IPS-15b (cell line): ENCODE data around the gene DGKG.

Experiments used
- H3K27me3 ChIP-seq: one replicate; pipeline ENCODE4 v1.6.1; 2013; ENCODE audit warnings: low read length; ENCODE audit not compliant: control insufficient read depth, insufficient read depth
- H3K36me3 ChIP-seq: one replicate; pipeline ENCODE4 v1.6.1; 2013; ENCODE audit warnings: low read length; ENCODE audit not compliant: control insufficient read depth, insufficient read depth
- H3K4me1 ChIP-seq: one replicate; pipeline ENCODE4 v1.6.1; 2013; ENCODE audit warnings: mild to moderate bottlenecking, low read length; ENCODE audit not compliant: control insufficient read depth, insufficient read depth
- H3K4me3 ChIP-seq: one replicate; pipeline ENCODE4 v1.5.1; 2013; ENCODE audit warnings: low read depth, low read length
- H3K9ac ChIP-seq: one replicate; pipeline ENCODE4 v1.6.1; 2013; ENCODE audit warnings: low read depth, mild to moderate bottlenecking, low read length
- H3K9me3 ChIP-seq: one replicate; pipeline ENCODE4 v1.6.1; 2013; ENCODE audit warnings: mild to moderate bottlenecking, low read length; ENCODE audit not compliant: control insufficient read depth, insufficient read depth

DGKG gene

DNA sequence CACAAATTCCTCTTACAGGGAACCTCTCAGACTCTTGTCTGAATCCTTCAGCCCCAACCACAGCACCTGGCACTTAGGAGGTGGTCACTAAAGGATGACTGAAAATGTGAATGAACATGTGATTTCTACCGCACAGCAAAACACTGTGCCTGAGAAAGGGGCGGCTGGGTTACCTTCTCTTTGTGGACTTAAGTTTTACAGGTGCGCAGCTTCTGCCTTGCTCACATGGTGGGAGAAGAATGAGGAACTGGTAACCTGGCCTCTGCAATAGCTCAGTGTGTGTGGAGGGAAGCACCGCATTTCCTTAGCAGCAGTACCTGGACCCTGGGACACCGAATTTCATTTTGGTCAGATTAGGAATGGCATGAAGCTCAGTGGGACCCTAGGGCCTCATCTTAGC lies 243.3 kb downstream of the DGKG start:
- no peak overlapping the region for H3K9ac ChIP-seq
- no peaks in the 10 kb centered on the region for H3K36me3 ChIP-seq
- peaks cover 12% of the 10 kb centered on the region for H3K4me1 ChIP-seq
- no peak overlapping the region for H3K4me3 ChIP-seq
- no peaks in the 10 kb centered on the region for H3K9me3 ChIP-seq
- peaks cover 78% of the 10 kb centered on the region for H3K27me3 ChIP-seq

DNA sequence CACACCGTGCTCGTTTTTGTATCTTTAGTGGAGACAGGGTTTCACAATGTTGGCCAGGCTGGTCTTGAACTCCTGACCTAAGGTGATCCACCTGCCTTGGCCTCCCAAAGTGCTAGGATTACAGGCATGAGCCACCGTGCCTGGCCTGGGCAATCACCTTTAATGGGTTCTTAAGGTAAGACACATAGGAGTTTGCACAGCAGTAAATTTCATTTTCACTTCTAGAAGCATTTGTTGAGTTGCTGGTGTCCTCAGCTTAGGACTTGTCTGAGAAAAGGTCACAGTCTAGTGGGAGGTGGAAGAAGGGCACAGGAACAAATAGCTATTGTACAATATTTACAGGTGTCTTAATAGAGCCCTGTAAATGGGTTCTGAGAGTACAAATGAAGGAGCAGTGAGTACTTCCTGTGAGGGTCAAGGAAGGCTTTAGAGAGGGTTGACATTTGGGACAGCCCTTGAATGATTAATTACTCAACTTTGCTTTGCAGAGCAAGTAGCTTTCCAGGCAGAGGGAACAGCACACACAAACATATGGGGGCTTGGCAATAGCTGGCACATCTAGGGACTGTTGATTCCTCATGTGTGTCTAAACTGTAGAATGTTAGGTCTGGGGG lies 244.4 kb downstream of the DGKG start:
- H3K9me3 ChIP-seq: no peaks in the 10 kb centered on the region
- H3K4me1 ChIP-seq: peaks cover 12% of the 10 kb centered on the region
- H3K36me3 ChIP-seq: no peaks in the 10 kb centered on the region
- H3K27me3 ChIP-seq: peaks cover 89% of the 10 kb centered on the region
- H3K9ac ChIP-seq: no peak overlapping the region
- H3K4me3 ChIP-seq: no peak overlapping the region

DNA sequence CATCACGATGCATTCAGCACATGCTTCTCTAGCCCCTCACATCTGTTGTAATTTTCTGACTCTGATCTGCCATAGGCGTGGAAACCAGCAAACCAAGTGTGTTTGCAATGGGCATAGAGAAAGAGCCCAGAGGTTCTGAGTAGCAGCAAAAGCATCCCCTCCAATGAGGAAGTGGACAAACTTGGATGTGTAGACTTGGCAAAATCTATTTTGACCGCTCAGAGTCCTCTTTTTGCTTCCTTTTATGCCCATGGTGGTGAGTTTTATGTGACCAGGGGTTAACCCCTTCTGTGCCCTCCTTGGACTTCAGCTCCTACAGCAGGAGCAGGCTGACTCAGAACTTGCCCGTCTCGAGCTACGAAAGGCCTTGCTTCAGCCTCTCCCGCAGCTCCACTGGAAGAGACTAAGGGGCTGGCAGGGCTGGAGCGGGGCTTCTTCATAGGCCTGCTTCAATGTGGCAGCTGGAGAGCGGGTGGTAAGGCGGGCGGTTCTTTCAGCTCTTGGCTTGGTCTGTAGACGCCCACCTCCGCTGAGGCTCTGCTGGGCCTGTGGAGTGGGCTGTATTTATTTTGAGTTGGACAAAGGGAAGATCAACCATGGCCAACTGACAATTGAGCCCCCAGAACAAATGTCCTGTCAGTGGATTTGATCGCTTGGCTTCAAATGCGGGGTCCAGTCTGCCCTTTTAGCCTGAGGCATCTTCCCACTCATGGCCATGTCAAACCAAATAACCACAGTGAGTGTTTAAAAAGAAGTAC lies 246.6 kb downstream of the DGKG start:
- peaks cover 100% of the 10 kb centered on the region for H3K27me3 ChIP-seq
- H3K4me1 ChIP-seq: peaks cover 7% of the 10 kb centered on the region
- H3K36me3 ChIP-seq: no peaks in the 10 kb centered on the region
- H3K9me3 ChIP-seq: no peaks in the 10 kb centered on the region
- H3K9ac ChIP-seq: no peak overlapping the region
- no peak overlapping the region for H3K4me3 ChIP-seq

DNA sequence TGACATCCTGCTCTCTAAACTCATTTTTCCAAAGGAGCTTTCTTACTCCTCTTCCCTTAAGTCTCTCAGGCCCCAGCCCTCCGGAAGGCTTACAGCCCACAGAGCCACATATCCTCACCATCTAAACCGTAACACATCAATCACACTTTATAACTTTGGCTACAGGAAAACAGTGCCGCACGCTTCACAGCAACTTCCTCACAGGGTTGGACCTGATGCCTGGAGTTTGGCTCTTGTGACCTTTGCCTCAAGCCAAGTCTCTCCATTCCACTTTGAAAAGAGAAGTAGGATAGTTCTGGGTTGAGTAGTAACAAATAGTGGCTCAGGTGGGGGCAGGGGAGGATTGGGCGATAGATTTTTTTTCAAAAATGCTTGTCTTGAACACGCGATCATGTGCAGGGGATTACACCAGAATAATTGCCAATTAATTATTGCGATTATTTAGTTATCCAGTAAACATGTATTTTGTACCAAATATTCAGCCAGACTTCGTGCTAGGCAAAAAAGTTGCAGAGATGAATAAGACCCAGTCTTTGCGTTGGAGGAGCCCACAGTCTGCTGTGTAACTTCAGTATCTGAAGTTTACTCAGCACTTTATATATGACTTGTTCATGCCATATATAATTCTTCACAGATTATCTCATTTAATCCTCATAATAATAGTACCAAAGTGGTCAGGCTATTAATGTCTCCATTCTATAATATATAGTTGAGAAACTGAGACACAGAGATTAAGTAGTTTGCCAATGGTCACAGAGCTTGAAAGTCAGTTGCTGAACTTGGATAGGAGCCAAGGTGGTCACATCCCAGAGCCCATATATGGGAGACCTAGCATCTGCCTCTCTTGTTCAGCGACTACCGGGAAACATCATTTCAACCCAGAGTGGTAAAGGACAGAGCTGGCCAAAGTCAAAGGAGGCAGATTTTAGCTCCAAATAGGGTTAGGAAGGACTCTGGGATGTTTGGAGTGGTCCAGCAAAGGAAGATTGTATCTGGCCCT lies 250.8 kb downstream of the DGKG start:
- H3K9me3 ChIP-seq: no peaks in the 10 kb centered on the region
- peak overlapping the region; percentile 74 for H3K4me3 ChIP-seq
- H3K27me3 ChIP-seq: peaks cover 80% of the 10 kb centered on the region
- peaks cover 9% of the 10 kb centered on the region for H3K4me1 ChIP-seq
- H3K9ac ChIP-seq: no peak overlapping the region
- no peaks in the 10 kb centered on the region for H3K36me3 ChIP-seq

DNA sequence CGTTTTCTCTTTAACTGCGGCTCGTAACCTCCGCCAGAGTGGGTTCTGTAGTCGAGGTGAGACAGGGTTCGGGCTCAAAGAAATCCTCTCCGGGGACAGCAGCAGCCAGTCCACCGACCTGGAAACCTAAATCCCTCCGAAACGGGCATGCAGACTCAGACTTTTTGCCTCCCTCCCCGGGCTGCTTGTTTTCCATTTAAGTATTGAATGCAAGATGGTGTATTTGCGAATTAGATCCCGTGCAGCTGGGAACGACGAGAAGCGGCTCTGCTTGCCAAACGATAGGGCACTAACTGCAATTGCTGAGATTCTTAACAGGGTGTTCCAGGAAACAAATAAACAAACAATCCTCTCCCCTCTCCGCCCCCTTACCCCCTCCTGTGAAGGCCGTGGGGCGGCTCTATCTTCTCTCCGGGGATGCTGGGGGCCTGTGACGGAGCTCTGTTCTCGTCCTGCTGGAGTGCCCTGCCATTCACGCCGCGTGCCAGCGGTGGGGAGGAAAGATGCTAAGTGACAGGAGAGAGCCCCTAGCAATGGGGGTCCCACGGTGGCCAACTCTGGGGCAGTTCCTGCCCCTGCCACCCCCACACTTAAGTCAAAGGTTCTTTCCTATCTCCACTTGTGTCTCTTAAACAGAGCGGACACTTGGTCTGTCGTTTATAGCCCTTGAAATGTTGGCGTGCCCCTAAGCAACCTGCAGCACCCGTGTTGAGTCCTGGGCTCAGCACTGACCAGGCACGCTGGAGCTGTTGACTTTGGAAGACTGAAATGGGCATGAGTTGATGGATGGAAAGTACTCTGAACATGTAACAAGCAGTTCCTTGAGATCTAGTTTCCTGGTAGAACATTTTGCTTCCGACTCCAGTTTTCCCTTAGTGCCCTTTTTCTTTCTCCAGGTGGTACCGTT lies 251.9 kb downstream of the DGKG start:
- peak overlapping the region; percentile 74 for H3K4me3 ChIP-seq
- no peaks in the 10 kb centered on the region for H3K9me3 ChIP-seq
- H3K36me3 ChIP-seq: no peaks in the 10 kb centered on the region
- H3K9ac ChIP-seq: no peak overlapping the region
- peaks cover 9% of the 10 kb centered on the region for H3K4me1 ChIP-seq
- H3K27me3 ChIP-seq: peaks cover 80% of the 10 kb centered on the region

DNA sequence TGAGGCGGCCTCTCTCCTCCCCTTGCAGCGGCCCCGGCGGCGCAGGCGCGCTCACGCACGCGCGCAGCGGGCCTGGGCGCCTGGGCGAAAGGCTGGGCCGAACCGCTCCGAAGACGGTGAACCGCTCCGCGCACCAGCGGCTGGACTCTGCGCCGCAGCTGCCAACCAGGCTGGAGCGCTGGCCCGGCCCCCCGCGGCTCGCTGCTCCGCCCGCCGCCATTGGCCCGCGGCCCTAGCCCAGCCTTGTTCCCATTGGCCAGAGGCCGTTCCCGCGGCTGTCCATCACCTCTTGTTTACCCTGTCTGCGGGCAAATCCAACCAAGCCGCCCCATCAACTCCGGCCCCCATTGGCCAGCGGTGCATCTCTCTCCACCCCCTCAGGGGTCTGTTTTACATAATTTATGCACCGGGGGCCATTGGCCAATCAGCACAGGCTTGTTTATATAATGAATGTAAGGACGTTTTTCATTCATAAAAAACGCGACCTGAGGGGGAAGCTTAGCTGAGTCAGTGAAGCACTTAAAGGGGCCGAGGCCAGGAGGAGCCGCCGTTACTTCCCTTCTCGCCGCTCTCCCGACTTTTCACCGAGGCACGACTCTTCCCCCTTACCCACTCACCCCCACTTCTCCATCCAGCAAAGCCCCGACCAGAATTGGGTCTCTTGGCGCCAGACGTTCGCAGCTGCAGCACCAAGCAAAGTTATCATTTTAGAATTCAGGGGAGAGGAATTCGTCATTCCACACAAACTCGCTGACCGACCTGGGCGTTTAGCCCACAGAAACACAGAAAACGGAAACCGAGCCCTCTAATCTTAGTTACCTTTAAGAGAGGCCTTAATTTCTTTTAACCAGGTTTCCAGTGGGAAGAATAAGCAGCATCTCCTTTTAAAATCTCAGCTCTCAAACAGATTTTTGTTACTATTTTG lies 252.8 kb downstream of the DGKG start, which contains the start of gene ETV5:
ETV5 (minus strand) TSS at position 149 of the 925 bp plus-strand sequence. CDS start 3,221 bp downstream, outside the sequence.
- Histone ChIP-seq H3K9me3 (no peaks in the 10 kb centered on the region), H3K36me3 (no peaks in the 10 kb centered on the region), H3K4me1 (peaks cover 9% of the 10 kb centered on the region), H3K27me3 (peaks cover 80% of the 10 kb centered on the region), H3K4me3 (peak within 1 kb of the TSS; percentile 74), H3K9ac (no peak within 1 kb of the TSS)

DNA sequence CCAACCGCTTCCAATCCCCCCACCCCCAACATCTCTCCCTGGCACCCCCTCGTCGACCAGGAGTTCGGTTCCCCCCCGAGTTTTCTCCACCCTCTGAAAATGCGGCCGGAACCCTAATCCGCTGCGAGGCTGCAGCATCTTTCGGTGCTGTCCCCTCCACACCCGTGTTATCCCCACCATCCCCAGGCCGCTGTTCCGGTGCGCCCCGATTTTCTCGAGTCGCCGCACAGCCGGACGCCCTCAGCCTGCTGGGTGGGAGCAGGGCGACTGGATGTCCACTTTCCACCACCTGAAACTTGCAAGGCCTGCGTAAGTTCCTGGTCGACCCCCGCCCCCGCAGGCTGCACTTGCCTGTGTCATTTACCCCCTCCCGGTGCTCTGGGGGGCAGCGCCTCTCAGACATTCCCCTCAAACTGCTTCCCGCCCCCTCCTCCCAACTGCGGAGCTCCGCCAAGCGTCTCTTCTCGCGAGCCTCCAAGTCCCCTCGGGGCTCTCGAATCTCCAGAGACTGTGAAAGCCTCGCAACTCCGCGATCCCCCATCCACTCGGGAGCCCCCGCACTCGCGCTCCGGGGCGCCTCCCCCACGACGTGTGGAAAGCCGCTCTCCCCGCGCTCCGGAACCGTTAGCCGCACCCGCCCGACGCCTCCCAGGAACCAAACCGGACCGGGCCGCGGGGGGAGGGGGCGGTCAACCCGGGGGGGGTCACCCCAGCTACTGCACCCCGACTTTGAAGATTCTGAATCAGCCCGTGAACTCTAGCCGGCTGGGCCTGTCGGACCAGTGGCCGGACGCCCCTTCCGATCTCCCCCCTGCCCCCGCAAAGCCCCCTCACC lies 253.7 kb downstream of the DGKG start:
- no peak overlapping the region for H3K9ac ChIP-seq
- no peaks in the 10 kb centered on the region for H3K36me3 ChIP-seq
- H3K9me3 ChIP-seq: no peaks in the 10 kb centered on the region
- H3K4me1 ChIP-seq: peaks cover 9% of the 10 kb centered on the region
- peak overlapping the region; percentile 62 for H3K4me3 ChIP-seq
- H3K27me3 ChIP-seq: peaks cover 80% of the 10 kb centered on the region

DNA sequence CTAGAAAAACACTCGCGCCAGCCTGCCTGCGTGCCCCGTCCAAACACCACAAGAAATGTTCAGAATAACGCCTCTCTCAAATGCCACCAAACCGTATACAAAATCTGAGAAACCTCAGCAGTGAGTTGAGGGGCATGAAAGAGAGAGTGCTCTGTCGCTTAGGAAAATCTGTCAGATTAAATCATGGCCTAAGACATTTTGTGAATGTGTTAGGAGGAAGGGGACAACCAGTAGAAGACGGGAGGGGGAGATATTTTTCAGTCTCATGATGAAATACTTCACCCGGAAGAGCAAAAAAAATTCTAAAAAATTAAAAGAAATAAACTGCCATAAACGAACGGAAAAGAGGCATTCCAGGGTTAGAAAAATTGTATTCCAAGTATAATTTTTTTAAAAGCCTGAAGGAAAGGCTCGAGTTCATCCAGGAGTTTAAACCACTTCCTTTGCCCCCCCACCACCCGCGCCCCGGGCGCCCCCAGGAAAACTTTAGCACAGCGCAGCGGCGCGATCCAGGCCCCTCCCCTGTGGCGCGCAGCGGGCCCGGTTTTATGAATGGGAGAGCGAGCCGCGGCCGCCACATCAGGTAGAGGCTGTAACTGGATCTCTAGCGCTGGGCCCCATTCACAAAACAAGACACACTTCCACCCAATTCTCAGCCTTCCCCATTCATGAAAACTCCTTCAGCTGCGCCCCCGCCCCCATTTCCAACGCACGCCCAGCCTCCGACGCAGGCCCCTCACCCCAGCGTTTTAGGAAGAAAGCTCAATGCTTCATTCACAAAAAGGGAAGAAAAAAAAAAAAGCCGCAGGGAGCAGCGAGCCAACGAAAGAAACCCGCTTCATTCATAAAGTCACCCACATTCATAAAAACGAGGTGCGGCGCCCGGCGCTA lies 254.6 kb downstream of the DGKG start:
- no peaks in the 10 kb centered on the region for H3K36me3 ChIP-seq
- H3K9ac ChIP-seq: no peak overlapping the region
- peak overlapping the region; percentile 62 for H3K4me3 ChIP-seq
- H3K27me3 ChIP-seq: peaks cover 80% of the 10 kb centered on the region
- peaks cover 12% of the 10 kb centered on the region for H3K4me1 ChIP-seq
- no peaks in the 10 kb centered on the region for H3K9me3 ChIP-seq

DNA sequence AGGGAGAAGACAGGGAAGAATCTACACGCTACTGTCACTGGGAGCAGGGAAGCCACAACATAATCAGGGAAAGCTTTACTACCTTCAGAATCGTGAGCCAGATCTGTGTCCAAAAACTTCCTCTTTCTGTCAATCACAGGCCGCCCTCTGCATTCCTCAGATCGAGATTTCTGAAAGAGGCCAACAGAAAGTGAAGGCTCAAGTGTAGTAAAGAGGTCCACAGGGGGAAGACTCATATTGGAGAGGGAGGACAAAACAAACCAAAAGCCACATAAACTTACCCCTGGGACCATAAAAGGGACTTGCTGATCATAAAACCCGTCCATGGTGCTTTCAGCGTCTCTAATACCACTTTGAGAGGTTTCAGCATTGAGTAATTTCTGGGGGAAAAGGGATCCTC lies 256.5 kb downstream of the DGKG start:
- Histone ChIP-seq H3K36me3 (no peaks in the 10 kb centered on the region), H3K4me1 (peaks cover 12% of the 10 kb centered on the region), H3K27me3 (peaks cover 79% of the 10 kb centered on the region), H3K4me3 (no peak overlapping the region), H3K9ac (no peak overlapping the region), H3K9me3 (no peaks in the 10 kb centered on the region)
